ENCODE results near the gene CHRNG.

The CHRNG gene

GRCh38 chr2:232580648-232580981 lies 41.1 kb downstream of the CHRNG start:
- FAIRE-seq: no peak
- no peak for DNase-seq (ENCODE audit: insufficient read length, low spot score)
- TF ChIP-seq POLR2AphosphoS5 (IDR thresholded peaks at IDR 0.05; ENCODE audit: low read depth, low read length) (no peak), TAF1 (IDR thresholded peaks at IDR 0.05; ENCODE audit: low read depth, low read length) (no peak), POU2F2 (IDR thresholded peaks at IDR 0.05; ENCODE audit: low read depth, low read length) (no peak), SPI1 (IDR thresholded peaks at IDR 0.05; ENCODE audit: low read depth, low read length) (no peak), PAX5 (IDR thresholded peaks at IDR 0.05; ENCODE audit: insufficient read depth, low read length, severe bottlenecking) (no peak), POLR2A (IDR thresholded peaks at IDR 0.05; ENCODE audit: low read depth, low read length) (no peak)

GRCh38 chr2:232581725-232582124 lies 42.2 kb downstream of the CHRNG start:
- FAIRE-seq (no peak), DNase-seq (ENCODE audit: insufficient read length, low spot score) (no peak)
- TF ChIP-seq TAF1 (IDR thresholded peaks at IDR 0.05; ENCODE audit: low read depth, low read length) (no peak), PAX5 (IDR thresholded peaks at IDR 0.05; ENCODE audit: insufficient read depth, low read length, severe bottlenecking) (no peak), SPI1 (IDR thresholded peaks at IDR 0.05; ENCODE audit: low read depth, low read length) (no peak), POLR2AphosphoS5 (IDR thresholded peaks at IDR 0.05; ENCODE audit: low read depth, low read length) (no peak), POLR2A (IDR thresholded peaks at IDR 0.05; ENCODE audit: low read depth, low read length) (no peak), POU2F2 (IDR thresholded peaks at IDR 0.05; ENCODE audit: low read depth, low read length) (no peak)

GRCh38 chr2:232584238-232584637 lies 44.7 kb downstream of the CHRNG start:
- no peak for TF ChIP-seq PAX5 (IDR thresholded peaks at IDR 0.05; ENCODE audit: insufficient read depth, low read length, severe bottlenecking)
- no peak for TF ChIP-seq TAF1 (IDR thresholded peaks at IDR 0.05; ENCODE audit: low read depth, low read length)
- no peak for TF ChIP-seq POLR2A (IDR thresholded peaks at IDR 0.05; ENCODE audit: low read depth, low read length)
- TF ChIP-seq SPI1 (IDR thresholded peaks at IDR 0.05; ENCODE audit: low read depth, low read length): no peak
- TF ChIP-seq POU2F2 (IDR thresholded peaks at IDR 0.05; ENCODE audit: low read depth, low read length): no peak
- TF ChIP-seq POLR2AphosphoS5 (IDR thresholded peaks at IDR 0.05; ENCODE audit: low read depth, low read length): no peak
- FAIRE-seq (no peak), DNase-seq (ENCODE audit: insufficient read length, low spot score) (no peak)

- TF ChIP-seq PAX5 (IDR thresholded peaks at IDR 0.05; ENCODE audit: insufficient read depth, low read length, severe bottlenecking) (no peak), SPI1 (IDR thresholded peaks at IDR 0.05; ENCODE audit: low read depth, low read length) (no peak), TAF1 (IDR thresholded peaks at IDR 0.05; ENCODE audit: low read depth, low read length) (no peak), POLR2AphosphoS5 (IDR thresholded peaks at IDR 0.05; ENCODE audit: low read depth, low read length) (no peak), POLR2A (IDR thresholded peaks at IDR 0.05; ENCODE audit: low read depth, low read length) (no peak), POU2F2 (IDR thresholded peaks at IDR 0.05; ENCODE audit: low read depth, low read length) (no peak)
- DNase-seq (ENCODE audit: insufficient read length, low spot score) (no peak), FAIRE-seq (no peak)
Observed at GRCh38 chr2:232586943-232587505, 47.5 kb downstream of the CHRNG start.

GRCh38 chr2:232587512-232587911 lies 48.0 kb downstream of the CHRNG start:
- FAIRE-seq (no peak), DNase-seq (ENCODE audit: insufficient read length, low spot score) (no peak)
- no peak for TF ChIP-seq TAF1 (IDR thresholded peaks at IDR 0.05; ENCODE audit: low read depth, low read length)
- no peak for TF ChIP-seq POU2F2 (IDR thresholded peaks at IDR 0.05; ENCODE audit: low read depth, low read length)
- no peak for TF ChIP-seq POLR2AphosphoS5 (IDR thresholded peaks at IDR 0.05; ENCODE audit: low read depth, low read length)
- TF ChIP-seq POLR2A (IDR thresholded peaks at IDR 0.05; ENCODE audit: low read depth, low read length): no peak
- no peak for TF ChIP-seq SPI1 (IDR thresholded peaks at IDR 0.05; ENCODE audit: low read depth, low read length)
- TF ChIP-seq PAX5 (IDR thresholded peaks at IDR 0.05; ENCODE audit: insufficient read depth, low read length, severe bottlenecking): no peak

- DNase-seq (ENCODE audit: insufficient read length, low spot score): no peak
- TF ChIP-seq POU2F2 (IDR thresholded peaks at IDR 0.05; ENCODE audit: low read depth, low read length) (no peak), PAX5 (IDR thresholded peaks at IDR 0.05; ENCODE audit: insufficient read depth, low read length, severe bottlenecking) (no peak), SPI1 (IDR thresholded peaks at IDR 0.05; ENCODE audit: low read depth, low read length) (no peak), TAF1 (IDR thresholded peaks at IDR 0.05; ENCODE audit: low read depth, low read length) (no peak), POLR2AphosphoS5 (IDR thresholded peaks at IDR 0.05; ENCODE audit: low read depth, low read length) (no peak), POLR2A (IDR thresholded peaks at IDR 0.05; ENCODE audit: low read depth, low read length) (no peak)
- no peak for FAIRE-seq
Observed at GRCh38 chr2:232588031-232588430, 48.5 kb downstream of the CHRNG start.

GRCh38 chr2:232588680-232589585 lies 49.4 kb downstream of the CHRNG start:
- TF ChIP-seq POLR2A (IDR thresholded peaks at IDR 0.05; ENCODE audit: low read depth, low read length): no peak
- TF ChIP-seq POU2F2 (IDR thresholded peaks at IDR 0.05; ENCODE audit: low read depth, low read length): no peak
- no peak for DNase-seq (ENCODE audit: insufficient read length, low spot score)
- no peak for FAIRE-seq

GRCh38 chr2:232592772-232593395 lies 53.4 kb downstream of the CHRNG start:
- TF ChIP-seq TAF1 (IDR thresholded peaks at IDR 0.05; ENCODE audit: low read depth, low read length): no peak
- TF ChIP-seq SPI1 (IDR thresholded peaks at IDR 0.05; ENCODE audit: low read depth, low read length): no peak
- TF ChIP-seq POU2F2 (IDR thresholded peaks at IDR 0.05; ENCODE audit: low read depth, low read length): no peak
- TF ChIP-seq POLR2AphosphoS5 (IDR thresholded peaks at IDR 0.05; ENCODE audit: low read depth, low read length): no peak
- no peak for TF ChIP-seq PAX5 (IDR thresholded peaks at IDR 0.05; ENCODE audit: insufficient read depth, low read length, severe bottlenecking)
- no peak for TF ChIP-seq POLR2A (IDR thresholded peaks at IDR 0.05; ENCODE audit: low read depth, low read length)
- FAIRE-seq: no peak
- DNase-seq (ENCODE audit: insufficient read length, low spot score): no peak

- FAIRE-seq: no peak
- TF ChIP-seq POLR2A (IDR thresholded peaks at IDR 0.05; ENCODE audit: low read depth, low read length) (no peak), POU2F2 (IDR thresholded peaks at IDR 0.05; ENCODE audit: low read depth, low read length) (no peak), POLR2AphosphoS5 (IDR thresholded peaks at IDR 0.05; ENCODE audit: low read depth, low read length) (no peak), PAX5 (IDR thresholded peaks at IDR 0.05; ENCODE audit: insufficient read depth, low read length, severe bottlenecking) (no peak), TAF1 (IDR thresholded peaks at IDR 0.05; ENCODE audit: low read depth, low read length) (no peak), SPI1 (IDR thresholded peaks at IDR 0.05; ENCODE audit: low read depth, low read length) (no peak)
Observed at GRCh38 chr2:232593982-232594381, 54.5 kb downstream of the CHRNG start.

More at GRCh38 chr2:232593982-232594381, 54.5 kb downstream of the CHRNG start:
- no peak for DNase-seq (ENCODE audit: insufficient read length, low spot score)
